GM18861 (cell line): ENCODE measurements around the gene MROH8.

Experiments used
- ATAC-seq: cut with Tn5 transposase; IDR thresholded peaks from one replicate; pipeline ENCODE4 v1.9.1; 2021; ENCODE audit not compliant: unreplicated experiment

MROH8 gene

GRCh38 chr20:37178839-37179682 is at the start of gene MROH8, which contains the start of gene RPN2:
Gene MROH8 (minus strand): TSS chr20:37179548.
Gene RPN2 (plus strand): TSS chr20:37179330. CDS start chr20:37179357, 27 bp downstream.
- ATAC-seq = peak; percentile 74

DNA sequence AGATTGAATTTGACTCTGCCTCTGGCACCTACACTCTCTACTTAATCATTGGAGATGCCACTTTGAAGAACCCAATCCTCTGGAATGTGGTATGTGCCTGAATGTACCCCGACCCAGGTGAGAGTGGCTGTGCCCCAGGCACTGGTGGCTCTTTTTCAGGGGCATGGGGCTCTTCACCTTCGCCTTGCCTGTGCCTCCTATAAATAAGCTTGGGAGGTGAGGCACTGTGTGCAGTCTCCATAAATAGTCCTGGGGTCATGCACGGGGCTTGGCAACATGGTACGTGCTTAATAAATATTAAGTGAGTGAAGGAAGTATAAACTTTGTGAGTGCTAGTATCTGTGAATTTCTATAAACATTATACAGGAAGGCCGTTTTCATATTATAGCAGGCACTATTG is 49.3 kb upstream of the MROH8 start:
- ATAC-seq = no peak

- ATAC-seq = no peak
These were observed 48.7 kb upstream of the MROH8 start for GRCh38 chr20:37228082-37228481.

DNA sequence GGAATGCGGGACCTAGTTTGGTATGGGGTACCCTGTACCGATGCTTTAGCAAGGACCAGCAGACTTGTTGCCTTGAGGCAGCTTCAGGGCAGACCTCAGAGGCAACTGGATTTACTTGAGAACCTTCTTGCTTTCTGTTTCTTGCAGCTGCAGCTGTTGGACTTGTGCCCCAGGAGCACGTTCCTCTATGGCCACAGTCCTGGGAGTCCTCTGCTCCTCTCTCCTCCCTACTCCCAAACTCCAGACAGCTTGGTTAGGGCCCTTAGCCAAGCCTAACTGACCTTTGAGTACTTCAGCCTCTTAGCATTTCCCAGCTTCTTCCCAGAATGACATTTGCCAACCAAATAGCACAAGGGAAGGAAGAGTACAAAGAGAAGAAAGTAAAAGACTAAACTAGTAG is 47.5 kb upstream of the MROH8 start:
- ATAC-seq = no peak

DNA sequence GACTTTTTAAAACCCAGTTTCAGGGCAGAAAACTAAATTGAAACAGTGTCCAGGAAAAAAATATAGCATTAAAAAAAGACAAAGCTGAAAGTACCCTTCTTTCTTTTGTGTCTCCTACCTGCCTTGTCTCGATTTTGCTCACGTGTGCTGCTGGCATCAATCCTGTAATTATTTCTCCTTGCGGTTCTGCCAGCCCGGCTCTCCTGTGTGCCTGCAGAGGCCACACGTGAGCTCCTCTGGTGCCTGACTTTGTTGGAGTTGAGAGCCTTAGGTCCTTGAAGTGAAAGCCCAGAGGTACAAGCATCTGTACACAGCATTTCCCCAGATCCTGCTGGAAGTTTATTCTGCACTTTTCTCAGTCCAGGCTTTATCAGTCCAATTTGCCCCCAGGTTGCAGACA is 45.8 kb upstream of the MROH8 start:
- no peak for ATAC-seq

GRCh38 chr20:37223053-37223452 is 43.7 kb upstream of the MROH8 start:
- ATAC-seq = no peak

DNA sequence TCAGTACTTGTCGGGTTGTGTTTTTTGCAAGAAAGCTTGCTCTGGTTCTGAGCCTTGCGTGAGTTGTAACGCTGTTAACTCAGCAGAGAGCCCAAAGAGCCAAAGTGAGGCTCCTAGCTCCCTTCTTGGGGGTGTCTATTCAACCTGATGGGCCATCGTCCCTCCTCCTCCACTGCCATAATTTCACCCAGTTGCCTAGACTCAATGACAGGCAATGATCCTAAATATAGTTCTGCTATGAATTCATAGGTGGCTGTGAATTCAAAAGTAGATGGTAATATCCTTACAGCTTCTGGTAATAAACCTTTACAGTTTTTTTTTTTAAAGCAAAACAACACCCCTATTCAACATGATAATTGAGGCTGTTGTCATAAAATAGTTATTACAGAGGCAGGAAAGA is 42.7 kb upstream of the MROH8 start:
- no peak for ATAC-seq

GRCh38 chr20:37220731-37221130 is 41.4 kb upstream of the MROH8 start:
- no peak for ATAC-seq

DNA sequence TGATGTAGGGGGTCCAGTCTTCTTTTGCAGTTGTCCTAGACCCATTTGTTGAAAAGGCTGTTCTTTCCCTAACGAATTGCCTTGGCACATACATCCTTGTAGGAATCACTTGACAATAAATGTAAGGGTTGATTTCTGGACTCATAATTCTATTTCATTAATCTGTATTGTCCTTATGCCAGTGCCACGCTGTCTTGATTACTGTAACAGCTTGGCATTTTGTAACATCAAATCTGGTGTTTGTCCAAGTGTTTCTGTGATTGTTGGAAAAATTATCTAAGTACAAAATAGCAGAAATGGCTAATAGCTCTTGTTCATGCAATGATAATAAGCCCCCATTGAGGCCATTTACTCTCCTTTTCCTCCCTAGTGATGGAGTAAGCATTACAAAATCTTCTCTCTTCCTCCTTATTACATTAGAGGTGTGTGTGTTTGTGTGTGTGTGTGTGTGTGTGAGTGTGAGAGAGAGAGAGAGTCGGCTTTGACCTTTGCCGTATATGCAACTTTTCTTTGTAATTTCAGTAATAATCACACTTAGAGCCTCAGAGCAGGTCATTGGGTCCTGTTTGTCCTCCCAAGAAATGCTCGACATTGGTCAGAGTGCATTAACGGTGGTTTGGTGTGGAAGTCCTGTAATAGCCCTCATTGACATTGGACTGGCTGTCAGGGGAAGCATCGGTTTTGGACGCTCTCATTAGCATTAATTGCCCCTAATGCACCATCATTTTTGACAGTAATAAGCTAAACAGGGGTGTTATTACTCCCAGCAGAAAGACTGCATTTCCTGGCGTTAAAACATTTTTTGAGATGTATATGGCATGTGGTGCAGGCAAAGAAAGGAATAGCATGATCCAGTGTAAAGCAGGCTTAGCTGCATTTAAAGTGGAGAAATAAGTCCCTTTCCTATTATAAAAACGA is 40.7 kb upstream of the MROH8 start:
- ATAC-seq = no peak

DNA sequence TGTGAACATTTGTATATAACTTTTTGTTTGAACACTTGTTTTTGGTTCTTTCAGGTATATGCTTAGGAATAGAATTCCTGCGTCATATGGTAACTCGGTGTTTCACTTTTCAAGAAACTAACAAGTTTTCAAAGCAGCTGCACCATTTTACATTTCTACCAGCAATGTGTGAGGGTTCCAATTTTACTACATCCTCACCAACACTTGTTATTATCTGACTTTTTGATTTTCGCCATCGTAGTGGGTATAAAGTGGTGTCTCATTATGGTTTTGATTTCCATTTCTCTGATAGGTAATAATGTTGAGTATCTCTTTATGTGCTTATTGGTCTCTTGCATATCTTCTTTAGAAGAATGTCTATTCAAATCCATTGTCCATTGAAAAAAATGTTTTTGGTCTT is 39.6 kb upstream of the MROH8 start:
- ATAC-seq = no peak

GRCh38 chr20:37218441-37218840 is 39.1 kb upstream of the MROH8 start:
- no peak for ATAC-seq

- no peak for ATAC-seq
These were observed 30.4 kb upstream of the MROH8 start for GRCh38 chr20:37209661-37210314.

- ATAC-seq = no peak
These were observed 29.8 kb upstream of the MROH8 start for GRCh38 chr20:37209193-37209592.

GRCh38 chr20:37207171-37207570 is 27.8 kb upstream of the MROH8 start:
- ATAC-seq = no peak

GRCh38 chr20:37205794-37206193 is 26.4 kb upstream of the MROH8 start:
- ATAC-seq = no peak

DNA sequence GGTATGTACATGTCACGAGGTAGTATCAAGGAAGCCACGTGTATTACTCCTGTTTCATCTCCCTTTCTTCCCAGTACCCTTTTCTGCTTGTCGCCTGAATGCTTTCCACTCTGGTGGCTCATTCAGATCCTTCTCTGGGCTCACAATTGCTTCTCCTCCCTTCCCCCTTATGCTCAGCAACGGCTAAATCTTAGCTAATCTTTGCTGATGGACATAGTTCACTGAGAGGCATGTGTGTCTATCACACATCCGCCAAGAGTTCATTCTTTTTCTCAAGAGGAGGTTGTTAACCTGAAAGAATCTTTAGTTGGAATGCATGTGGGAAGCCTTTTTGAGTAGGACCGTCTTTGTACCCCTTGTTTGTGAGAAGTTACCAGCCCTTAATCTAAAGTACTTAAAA is 25.8 kb upstream of the MROH8 start:
- no peak for ATAC-seq

GRCh38 chr20:37204056-37204455 is 24.7 kb upstream of the MROH8 start:
- no peak for ATAC-seq

DNA sequence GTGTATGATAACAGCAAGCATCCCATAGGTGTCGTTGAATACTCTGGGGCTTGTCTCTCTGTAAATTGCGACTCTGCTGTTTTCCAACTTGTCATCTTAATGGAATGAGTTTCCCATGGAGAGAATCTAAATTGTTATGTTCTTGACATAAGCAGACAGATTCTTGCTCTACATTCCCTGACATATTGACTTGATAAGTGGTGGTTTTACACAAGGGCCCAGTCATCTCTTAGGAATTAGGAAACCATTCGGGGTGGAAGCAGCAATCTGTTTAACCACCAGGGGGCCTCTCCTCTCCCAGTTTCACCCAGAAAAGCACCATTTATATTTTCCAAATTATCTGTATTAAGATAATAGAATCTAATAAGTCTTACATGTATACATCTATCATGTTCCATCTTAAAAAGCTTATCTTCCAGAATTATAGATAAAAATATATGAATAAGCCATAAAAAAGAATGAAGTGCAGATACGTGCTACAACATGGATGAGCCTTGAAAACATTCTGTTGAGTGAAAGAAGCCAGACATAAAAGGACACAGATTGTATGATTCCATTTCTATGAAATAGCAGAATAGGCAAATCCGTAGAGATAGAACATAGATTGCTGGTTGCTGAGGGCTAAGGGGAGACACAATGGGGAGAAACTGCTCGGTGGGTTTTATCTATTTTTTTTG is 23.1 kb upstream of the MROH8 start:
- ATAC-seq = no peak

DNA sequence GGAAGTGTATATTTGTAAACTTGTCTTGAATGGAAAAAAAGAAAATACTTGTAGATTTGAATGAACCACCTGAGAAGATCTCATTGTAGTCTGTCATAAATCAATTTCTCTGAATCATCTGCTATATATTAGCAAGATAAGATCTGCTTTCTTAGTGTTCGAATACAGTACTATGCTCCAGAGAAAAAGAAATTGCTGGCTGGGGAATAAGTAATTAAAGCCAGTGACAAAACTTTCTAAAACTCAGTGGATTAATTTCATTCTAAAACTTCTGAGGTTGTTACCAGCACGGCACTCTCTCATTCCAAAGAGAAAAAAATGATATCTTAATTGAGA is 22.4 kb upstream of the MROH8 start:
- ATAC-seq = no peak

- no peak for ATAC-seq
These were observed 21.8 kb upstream of the MROH8 start for GRCh38 chr20:37200926-37201826.
